GOT3 (cell line): Measurements from ENCODE around the gene OR56A3.

ENCODE experiments used
- DNase-seq: peaks from one replicate; lab custom pipeline; 2025; ENCODE audit warnings: mixed read lengths; lab: John Stamatoyannopoulos, UW

Gene OR56A3

GRCh38 chr11:5973530-5973929 is 31.5 kb downstream of the OR56A3 start:
- no peak for DNase-seq

- DNase-seq = no peak
Observed at GRCh38 chr11:5983443-5983842, 41.4 kb downstream of the OR56A3 start.

GRCh38 chr11:5986885-5987284 is 44.8 kb downstream of the OR56A3 start, which contains the start of gene OR52L1:
Gene OR52L1, minus strand, starts transcription at chr11:5986985. Its CDS starts 55 bp downstream, at chr11:5986930.
- no peak for DNase-seq

GRCh38 chr11:5989203-5989602 is 47.2 kb downstream of the OR56A3 start:
- no peak for DNase-seq

GRCh38 chr11:5992150-5992549 is 50.1 kb downstream of the OR56A3 start:
- DNase-seq = no peak

- no peak for DNase-seq
Observed at GRCh38 chr11:5992604-5993251, 50.7 kb downstream of the OR56A3 start.

- no peak for DNase-seq
Observed at GRCh38 chr11:5994791-5995190, 52.7 kb downstream of the OR56A3 start.
